Fibroblast of pulmonary artery (primary cell): ENCODE measurements around the gene RPTOR.

ENCODE experiments used
- DNase-seq: peaks from one replicate; pipeline ENCODE4 v3.0.0-alpha.2; 2010; ENCODE audit warnings: low read depth
- H3K4me3 ChIP-seq: replicated peaks from 2 replicates; pipeline ENCODE4 v1.5.1; 2011; ENCODE audit warnings: low read depth, mild to moderate bottlenecking, control low read depth, low read length, moderate library complexity
- TF ChIP-seq, protein P1 (sequence below): IDR thresholded peaks from 2 replicates; pipeline ENCODE4 v1.5.1; 2011; ENCODE audit warnings: mild to moderate bottlenecking, control low read depth, low read length, inconsistent platforms; ENCODE audit errors: missing control alignments

RPTOR gene

GRCh38 chr17:80930335-80931279, 386.0 kb downstream of the RPTOR start:
- DNase-seq = no peak
- no peak overlapping the region for H3K4me3 ChIP-seq
- TF ChIP-seq, protein P1, sequence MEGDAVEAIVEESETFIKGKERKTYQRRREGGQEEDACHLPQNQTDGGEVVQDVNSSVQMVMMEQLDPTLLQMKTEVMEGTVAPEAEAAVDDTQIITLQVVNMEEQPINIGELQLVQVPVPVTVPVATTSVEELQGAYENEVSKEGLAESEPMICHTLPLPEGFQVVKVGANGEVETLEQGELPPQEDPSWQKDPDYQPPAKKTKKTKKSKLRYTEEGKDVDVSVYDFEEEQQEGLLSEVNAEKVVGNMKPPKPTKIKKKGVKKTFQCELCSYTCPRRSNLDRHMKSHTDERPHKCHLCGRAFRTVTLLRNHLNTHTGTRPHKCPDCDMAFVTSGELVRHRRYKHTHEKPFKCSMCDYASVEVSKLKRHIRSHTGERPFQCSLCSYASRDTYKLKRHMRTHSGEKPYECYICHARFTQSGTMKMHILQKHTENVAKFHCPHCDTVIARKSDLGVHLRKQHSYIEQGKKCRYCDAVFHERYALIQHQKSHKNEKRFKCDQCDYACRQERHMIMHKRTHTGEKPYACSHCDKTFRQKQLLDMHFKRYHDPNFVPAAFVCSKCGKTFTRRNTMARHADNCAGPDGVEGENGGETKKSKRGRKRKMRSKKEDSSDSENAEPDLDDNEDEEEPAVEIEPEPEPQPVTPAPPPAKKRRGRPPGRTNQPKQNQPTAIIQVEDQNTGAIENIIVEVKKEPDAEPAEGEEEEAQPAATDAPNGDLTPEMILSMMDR = no peak

- H3K4me3 ChIP-seq = no peak overlapping the region
- DNase-seq = peak; percentile 48
- TF ChIP-seq, protein P1 = no peak
These were observed 387.0 kb downstream of the RPTOR start for GRCh38 chr17:80931421-80932265.

- TF ChIP-seq, protein P1 = no peak
- H3K4me3 ChIP-seq = no peak overlapping the region
- DNase-seq = no peak
These were observed 390.9 kb downstream of the RPTOR start for GRCh38 chr17:80935526-80935925.

DNA sequence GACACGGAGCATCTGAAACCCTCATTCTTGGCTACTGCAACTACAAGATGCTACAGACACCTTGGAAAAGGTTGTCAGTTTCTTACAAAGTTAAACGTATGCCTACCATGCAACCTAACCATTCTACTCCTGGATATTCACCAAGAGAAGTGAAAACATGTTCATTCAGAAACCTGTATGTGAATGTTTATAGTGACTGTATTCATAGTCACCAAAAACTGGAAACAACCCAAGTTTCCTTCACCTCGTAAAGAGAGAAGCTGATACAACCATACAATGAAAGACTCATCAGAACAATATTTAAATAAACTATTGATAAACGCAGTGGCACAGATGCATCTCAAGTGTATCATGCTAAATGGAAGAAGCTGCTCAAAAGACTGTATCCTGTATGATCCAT, 391.6 kb downstream of the RPTOR start:
- H3K4me3 ChIP-seq = no peak overlapping the region
- DNase-seq = no peak
- TF ChIP-seq, protein P1 = no peak

- H3K4me3 ChIP-seq = no peak overlapping the region
- no peak for DNase-seq
- TF ChIP-seq, protein P1 = no peak
These were observed 392.1 kb downstream of the RPTOR start for GRCh38 chr17:80936723-80937122.

GRCh38 chr17:80937462-80938381, 393.1 kb downstream of the RPTOR start:
- TF ChIP-seq, protein P1 = no peak
- DNase-seq = no peak
- no peak overlapping the region for H3K4me3 ChIP-seq
